RWPE2 (cell line): ENCODE measurements around the gene HEXA.

ENCODE experiments used
- ATAC-seq: fragments of 200-7000 bp; cut with Tn5 transposase; 3 replicates; pipeline ENCODE4 v1.9.1; 2021; ENCODE audit warnings: low read depth
- DNase-seq: peaks from one replicate; pipeline ENCODE4 v3.0.0-alpha.2; 2020; ENCODE audit warnings: low spot score
- H3K27ac ChIP-seq: fragments of 450-650 bp; 2 replicates; pipeline ENCODE4 v1.5.1; 2017; ENCODE audit warnings: mild to moderate bottlenecking; ENCODE audit not compliant: poor library complexity, severe bottlenecking
- H3K27me3 ChIP-seq: fragments of 250-450 bp; sonication (Bioruptor Pico); 2 replicates; pipeline ENCODE4 v1.5.1; 2021; ENCODE audit warnings: mild to moderate bottlenecking, moderate library complexity; ENCODE audit not compliant: insufficient read depth, poor library complexity, severe bottlenecking
- H3K36me3 ChIP-seq: fragments of 250-450 bp; sonication (Bioruptor Pico); 2 replicates; pipeline ENCODE4 v1.5.1; 2020; ENCODE audit warnings: low read depth, mild to moderate bottlenecking, moderate library complexity
- H3K4me1 ChIP-seq: fragments of 250-450 bp; sonication (Bioruptor Pico); 2 replicates; pipeline ENCODE4 v1.5.1; 2021; ENCODE audit warnings: mild to moderate bottlenecking, moderate library complexity; ENCODE audit not compliant: insufficient read depth, poor library complexity, severe bottlenecking
- H3K4me3 ChIP-seq: fragments of 250-450 bp; sonication (Bioruptor Pico); 2 replicates; pipeline ENCODE4 v1.5.1; 2021; ENCODE audit warnings: mild to moderate bottlenecking, moderate library complexity; ENCODE audit not compliant: severe bottlenecking
- H3K9me3 ChIP-seq: fragments of 250-450 bp; sonication (Bioruptor Pico); 2 replicates; pipeline ENCODE4 v1.5.1; 2021; ENCODE audit warnings: mild to moderate bottlenecking, moderate library complexity; ENCODE audit not compliant: severe bottlenecking
- TF ChIP-seq, protein P1 (sequence below): fragments of 450-650 bp; IDR thresholded peaks from one replicate; pipeline ENCODE4 v1.5.1; 2017; ENCODE audit warnings: mild to moderate bottlenecking, moderate library complexity; ENCODE audit not compliant: poor library complexity, severe bottlenecking

HEXA gene

DNA sequence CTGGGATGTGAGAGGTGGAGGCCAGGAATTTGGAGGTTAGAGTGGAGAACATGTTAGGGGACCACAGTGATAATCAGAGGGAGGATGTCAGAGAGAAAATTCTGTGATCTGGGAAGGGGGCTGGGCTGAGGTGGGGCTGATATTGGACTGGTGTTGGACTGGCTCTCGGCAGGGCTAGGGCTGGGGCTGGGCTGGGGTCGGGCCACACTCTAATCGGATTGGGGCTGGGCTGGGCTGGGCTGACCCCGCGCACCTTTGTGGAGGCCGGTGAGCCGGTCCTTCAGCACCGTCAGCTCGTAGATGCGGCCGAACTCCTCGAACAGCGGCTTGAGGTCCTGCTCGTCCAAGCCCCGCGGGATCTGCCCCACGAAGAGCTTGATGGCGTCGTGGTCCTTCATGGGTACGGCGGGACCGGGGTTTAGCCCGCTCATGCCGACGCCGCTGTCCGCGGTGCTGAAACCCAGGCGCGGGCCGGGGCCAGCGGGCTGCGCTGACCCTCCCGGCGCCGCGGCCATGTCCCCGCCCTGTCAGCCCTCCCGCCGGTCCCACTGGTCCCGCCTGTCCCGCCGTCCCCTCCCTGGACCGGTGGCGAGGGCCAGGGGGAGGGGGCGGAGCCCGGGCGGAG lies 56.3 kb downstream of the HEXA start:
- peak; percentile 83 for ATAC-seq
- peak overlapping the region; percentile 34 for H3K4me3 ChIP-seq

DNA sequence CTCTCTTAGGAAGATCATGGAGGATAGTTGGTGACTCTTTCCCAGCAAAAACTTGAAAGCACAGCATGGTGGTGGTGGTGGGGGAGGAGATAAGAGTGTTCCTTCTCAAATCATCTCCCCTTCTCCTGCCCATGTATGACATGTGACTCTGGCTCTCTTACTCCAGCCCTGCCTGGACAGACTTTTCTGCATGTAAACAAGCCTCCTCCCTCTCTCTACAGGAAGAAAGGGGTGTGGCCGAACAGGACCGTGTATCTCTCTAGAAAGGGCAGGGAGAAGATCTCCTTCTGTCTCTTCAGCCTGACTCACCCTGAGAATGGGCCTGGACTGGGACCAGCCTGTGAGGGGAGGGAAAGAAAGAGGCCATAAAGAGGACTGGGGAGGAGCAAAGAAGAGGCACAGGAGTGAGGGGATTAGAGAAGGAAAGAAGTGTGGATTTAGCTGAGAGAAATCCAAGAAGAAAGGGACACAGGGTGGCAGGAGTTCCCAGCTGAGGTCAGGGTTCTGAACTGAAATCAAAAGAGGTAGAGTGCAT lies 57.3 kb downstream of the HEXA start:
- Histone ChIP-seq H3K4me3 (no peak overlapping the region), H3K4me1 (peaks cover 6% of the 10 kb centered on the region), H3K36me3 (no peaks in the 10 kb centered on the region), H3K27ac (no peak overlapping the region), H3K27me3 (no peaks in the 10 kb centered on the region), H3K9me3 (peaks cover 1% of the 10 kb centered on the region)
- peak; percentile 30 for DNase-seq
- TF ChIP-seq, protein P1, sequence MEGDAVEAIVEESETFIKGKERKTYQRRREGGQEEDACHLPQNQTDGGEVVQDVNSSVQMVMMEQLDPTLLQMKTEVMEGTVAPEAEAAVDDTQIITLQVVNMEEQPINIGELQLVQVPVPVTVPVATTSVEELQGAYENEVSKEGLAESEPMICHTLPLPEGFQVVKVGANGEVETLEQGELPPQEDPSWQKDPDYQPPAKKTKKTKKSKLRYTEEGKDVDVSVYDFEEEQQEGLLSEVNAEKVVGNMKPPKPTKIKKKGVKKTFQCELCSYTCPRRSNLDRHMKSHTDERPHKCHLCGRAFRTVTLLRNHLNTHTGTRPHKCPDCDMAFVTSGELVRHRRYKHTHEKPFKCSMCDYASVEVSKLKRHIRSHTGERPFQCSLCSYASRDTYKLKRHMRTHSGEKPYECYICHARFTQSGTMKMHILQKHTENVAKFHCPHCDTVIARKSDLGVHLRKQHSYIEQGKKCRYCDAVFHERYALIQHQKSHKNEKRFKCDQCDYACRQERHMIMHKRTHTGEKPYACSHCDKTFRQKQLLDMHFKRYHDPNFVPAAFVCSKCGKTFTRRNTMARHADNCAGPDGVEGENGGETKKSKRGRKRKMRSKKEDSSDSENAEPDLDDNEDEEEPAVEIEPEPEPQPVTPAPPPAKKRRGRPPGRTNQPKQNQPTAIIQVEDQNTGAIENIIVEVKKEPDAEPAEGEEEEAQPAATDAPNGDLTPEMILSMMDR = no peak
- ATAC-seq = no peak

More for the DNA sequence above, 56.3 kb downstream of the HEXA start:
- peaks cover 4% of the 10 kb centered on the region for H3K9me3 ChIP-seq
- no peaks in the 10 kb centered on the region for H3K36me3 ChIP-seq
- no peak overlapping the region for H3K27ac ChIP-seq
- TF ChIP-seq, protein P1 = no peak
- DNase-seq = peak; percentile 78
- H3K27me3 ChIP-seq = no peaks in the 10 kb centered on the region
- peaks cover 6% of the 10 kb centered on the region for H3K4me1 ChIP-seq

DNA sequence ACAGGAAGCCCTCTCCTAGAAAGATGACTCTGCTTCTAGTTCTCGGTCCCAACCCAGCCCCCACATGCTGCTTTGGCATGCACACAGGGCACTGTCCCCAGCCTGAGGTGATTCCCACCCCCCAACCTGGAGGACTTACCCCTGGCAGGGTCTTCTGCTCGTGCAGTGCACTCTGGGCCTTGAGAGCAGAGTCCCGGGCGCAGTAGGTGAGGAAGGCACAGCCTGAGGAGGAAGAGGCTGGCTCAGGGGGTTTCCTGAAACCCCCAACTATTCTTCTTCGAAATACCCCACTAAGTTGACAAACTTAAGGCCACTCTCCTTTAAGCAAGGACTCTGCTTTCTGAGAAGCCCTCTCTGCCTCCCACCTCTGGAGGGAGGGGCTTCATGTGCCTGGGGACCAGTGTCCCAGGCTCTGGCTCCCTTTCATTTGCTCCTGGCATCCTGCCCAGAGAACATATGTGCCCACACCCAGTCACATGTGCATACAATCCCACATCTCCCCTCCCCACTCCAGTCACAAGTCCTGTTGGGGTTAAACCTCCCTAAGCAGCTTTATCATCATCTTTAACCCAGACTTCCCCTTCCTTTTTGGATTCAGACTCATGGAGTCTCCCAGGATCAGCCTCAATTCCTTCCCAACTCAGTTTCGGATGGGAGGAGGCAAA lies 60.0 kb downstream of the HEXA start:
- peaks cover 4% of the 10 kb centered on the region for H3K4me1 ChIP-seq
- no peaks in the 10 kb centered on the region for H3K9me3 ChIP-seq
- no peak overlapping the region for H3K27ac ChIP-seq
- no peaks in the 10 kb centered on the region for H3K36me3 ChIP-seq
- no peak overlapping the region for H3K4me3 ChIP-seq
- peak; percentile 65 for DNase-seq
- no peak for ATAC-seq
- TF ChIP-seq, protein P1 = no peak
- no peaks in the 10 kb centered on the region for H3K27me3 ChIP-seq

DNA sequence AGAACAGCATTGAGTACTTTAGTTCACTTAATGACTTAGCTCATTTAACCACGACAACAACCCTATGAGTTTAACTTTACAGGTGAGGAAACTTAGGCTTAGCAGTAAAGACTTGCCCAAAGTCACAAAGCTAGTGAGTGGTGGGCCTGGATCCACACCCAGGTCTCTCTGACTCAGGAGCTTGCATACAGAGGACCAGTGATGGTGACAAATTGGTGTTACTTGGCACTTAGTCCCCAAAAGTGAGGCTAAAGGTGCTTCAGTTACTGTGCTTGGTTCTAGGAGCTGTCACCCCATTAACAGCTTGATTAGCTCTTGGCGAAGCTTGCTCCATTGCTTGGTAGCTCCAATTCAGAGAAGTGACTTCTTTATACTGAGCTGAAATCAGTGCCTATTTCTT lies 61.9 kb downstream of the HEXA start:
- TF ChIP-seq, protein P1 = no peak
- H3K9me3 ChIP-seq = no peaks in the 10 kb centered on the region
- DNase-seq (no peak), ATAC-seq (no peak)
- no peaks in the 10 kb centered on the region for H3K4me1 ChIP-seq
- H3K27me3 ChIP-seq = no peaks in the 10 kb centered on the region
- no peaks in the 10 kb centered on the region for H3K36me3 ChIP-seq
- H3K4me3 ChIP-seq = no peak overlapping the region
- H3K27ac ChIP-seq = no peak overlapping the region

DNA sequence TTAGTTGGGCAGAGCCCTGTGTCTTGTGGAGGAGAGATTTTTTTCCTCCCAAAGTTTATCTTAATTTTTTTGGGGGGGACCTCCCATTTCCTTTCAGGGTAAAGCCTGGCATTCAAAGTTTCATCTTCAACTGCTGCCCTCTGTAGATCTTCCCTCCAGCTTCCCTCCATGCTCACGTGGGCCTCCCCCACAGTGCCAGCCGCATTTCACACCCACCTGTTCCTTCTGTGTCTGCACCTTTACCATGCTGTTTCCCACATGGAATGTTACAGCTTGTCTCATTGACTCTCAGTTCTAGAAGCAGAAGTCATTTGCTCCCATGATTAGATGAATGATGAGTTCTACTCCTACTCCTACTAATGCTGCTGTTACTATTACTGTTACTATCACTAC lies 62.4 kb downstream of the HEXA start:
- TF ChIP-seq, protein P1 = no peak
- Histone ChIP-seq H3K27me3 (no peaks in the 10 kb centered on the region), H3K4me3 (no peak overlapping the region), H3K9me3 (no peaks in the 10 kb centered on the region), H3K4me1 (no peaks in the 10 kb centered on the region), H3K36me3 (no peaks in the 10 kb centered on the region), H3K27ac (no peak overlapping the region)
- ATAC-seq (no peak), DNase-seq (peak; percentile 15)
